EH (cell line): ENCODE measurements around the gene RASAL1.

ENCODE experiments used
- DNase-seq: peaks from one replicate; pipeline ENCODE4 v3.0.0-alpha.2; 2015; ENCODE audit warnings: low read depth

Gene RASAL1

DNA sequence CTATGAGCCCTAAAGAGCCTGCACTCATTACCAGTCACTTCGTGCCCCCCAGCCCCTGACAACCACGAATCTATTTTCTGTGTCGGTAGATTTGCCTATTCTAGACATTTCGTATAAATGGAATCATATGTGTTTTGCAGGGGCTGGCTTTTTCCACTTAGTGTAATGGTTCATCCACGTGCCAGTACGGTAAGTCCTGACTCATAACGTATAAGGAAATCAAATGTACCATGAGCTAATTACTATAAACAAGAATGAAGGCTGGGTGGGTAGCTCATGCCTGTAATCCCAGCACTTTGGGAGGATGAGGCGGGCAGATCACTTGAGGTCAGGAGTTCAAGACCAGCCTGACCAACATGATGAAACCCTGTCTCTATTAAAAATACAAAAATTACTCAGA lies 17.9 kb downstream of the RASAL1 start:
- DNase-seq, result peak; percentile 5

DNA sequence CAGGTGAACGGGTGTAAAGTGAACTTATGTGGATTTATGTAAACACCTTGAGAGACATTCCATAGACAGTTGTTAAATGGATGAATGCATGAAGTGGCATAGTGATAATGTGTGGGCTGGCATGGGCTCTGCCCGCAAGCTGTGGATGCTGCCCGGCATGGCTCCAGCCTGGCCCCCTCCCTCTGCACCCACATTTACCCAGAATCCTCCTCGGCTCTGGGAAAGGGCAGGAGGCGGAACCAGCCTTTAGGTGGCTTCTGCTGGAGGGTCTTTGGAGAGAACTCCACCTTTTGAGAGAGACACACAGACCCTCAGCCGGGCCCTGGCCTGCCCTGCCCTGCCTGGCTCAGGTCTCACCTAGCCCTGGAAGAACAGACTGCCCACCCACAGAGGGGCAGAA lies 18.7 kb downstream of the RASAL1 start:
- DNase-seq, result no peak

DNA sequence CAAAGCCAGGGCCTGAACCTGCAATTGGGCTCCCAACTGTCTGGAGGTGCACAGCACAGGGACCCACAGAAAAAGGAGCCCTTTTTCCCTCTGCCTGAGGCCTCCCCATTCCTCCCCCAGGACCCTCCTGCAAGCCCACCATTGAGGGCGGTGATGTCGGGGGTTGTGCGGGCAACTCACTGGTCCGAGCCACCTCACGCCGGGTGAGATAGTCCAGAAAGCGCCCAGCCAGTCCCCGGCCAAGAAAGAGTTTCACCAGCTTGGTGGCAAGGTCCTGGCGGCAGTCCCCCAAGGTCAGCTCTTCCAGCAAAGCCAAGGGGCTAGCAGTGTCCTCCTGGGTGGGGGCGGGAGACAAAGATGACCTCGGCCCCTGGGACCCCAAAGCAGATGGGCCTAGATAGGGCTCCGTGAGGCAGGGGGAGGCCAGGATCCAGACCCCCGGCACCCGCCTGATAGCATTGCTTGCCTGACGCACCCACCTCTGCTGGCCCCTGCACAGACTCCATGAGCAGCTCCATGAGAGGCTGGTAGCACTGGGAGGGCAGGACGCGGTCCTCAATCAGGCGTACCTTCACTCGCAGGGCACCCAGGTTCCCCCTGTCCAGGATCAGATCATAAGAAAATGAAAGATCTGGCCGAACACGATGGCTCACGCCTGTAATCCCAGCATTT lies 20.0 kb downstream of the RASAL1 start:
- DNase-seq, result no peak

DNA sequence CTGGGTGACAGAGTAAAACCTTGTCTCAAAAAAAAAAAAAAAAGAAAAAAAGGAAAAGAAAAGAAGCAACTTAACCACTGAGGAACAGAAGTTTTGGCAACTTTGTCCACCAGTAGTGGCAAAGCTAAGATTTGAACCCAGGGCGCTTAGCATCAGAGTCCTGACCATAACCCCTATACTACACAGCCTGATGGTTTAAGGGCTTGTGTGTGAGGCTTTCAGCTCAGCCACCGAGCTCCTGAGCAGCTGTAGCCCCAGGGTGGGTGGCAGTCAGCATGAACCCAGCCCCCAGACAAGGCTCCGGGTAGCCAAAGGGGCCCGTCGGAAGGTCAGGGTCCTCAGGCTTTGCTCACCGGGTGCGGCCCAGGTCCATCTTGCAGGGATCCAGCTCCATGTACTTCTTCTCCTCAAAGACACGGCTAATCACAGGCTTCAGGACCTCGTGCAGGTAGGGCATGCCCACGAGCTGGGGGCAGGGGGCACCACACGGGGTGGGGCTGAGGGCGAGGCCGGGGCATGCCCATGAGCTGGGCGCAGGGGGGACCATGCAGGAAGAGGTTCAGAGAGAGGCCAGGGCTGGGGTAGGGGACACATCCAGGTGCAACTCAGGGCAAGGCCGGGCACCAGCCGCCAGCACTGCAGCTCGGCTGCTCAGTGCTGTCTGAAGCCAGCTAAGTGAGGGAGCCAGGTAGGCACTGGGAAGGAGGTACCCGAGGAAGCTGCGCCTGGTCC lies 20.9 kb downstream of the RASAL1 start:
- DNase-seq, result no peak

- DNase-seq, result no peak
Observed at GRCh38 chr12:113113397-113113796, 22.2 kb downstream of the RASAL1 start.

- DNase-seq, result no peak
Observed at GRCh38 chr12:113112043-113112899, 23.3 kb downstream of the RASAL1 start.

GRCh38 chr12:113111247-113111646 lies 24.3 kb downstream of the RASAL1 start:
- DNase-seq, result no peak

DNA sequence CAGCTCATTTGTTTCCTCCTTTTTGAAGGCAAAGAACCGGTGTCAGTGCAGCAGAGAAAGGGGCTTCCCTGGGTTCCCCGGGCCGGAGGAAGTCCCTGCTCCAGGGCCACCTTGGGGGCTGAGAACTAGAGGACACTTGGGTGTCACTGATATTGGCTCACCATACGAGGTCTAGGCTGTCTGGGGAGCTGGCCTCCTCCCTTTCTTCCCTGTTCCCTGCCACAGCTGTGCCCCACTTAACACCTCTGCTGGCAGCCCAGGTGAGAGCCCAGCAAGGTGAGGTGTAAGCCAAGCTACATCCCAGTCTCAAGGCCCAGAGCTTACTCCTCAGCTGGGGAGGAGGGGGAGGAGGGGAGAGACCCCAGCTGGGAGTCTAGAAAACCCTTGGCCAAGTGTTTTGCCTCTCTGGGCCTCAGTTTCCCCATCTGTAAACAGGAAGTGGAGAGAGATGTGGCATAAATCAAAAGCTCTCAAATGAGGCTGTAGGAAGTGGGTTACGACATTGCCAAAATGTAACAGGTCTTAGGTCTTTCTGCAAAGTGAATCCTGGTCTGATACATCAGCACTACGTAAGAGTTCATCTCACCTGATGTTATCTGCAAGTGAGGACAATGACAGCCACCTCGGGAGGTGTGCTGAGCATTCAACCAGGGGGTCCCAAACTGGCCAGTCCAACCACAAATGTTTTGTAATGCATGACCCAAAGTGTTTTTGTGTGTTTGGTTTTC lies 25.5 kb downstream of the RASAL1 start:
- DNase-seq, result no peak

DNA sequence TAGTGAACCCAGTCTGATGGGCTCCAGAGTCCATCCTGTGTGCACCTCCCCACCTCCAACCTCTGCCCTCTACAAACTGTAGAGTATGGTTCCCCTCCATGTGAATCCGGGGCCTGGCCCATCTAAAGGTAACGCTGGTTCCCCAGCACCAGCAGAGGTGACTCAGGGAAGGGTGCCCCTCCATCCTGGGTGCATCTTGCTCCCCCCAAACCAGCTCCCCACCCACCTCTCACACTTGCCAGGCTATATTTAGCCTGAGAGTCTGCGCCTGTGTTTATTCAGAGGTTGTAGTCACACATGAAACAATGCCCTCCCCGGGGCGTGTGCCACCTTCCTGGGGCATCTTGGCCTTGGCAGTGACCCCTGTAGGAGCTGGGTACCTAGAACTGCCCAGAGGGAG lies 26.2 kb downstream of the RASAL1 start:
- no peak for DNase-seq

GRCh38 chr12:113108308-113108707 lies 27.3 kb downstream of the RASAL1 start:
- DNase-seq, result no peak

DNA sequence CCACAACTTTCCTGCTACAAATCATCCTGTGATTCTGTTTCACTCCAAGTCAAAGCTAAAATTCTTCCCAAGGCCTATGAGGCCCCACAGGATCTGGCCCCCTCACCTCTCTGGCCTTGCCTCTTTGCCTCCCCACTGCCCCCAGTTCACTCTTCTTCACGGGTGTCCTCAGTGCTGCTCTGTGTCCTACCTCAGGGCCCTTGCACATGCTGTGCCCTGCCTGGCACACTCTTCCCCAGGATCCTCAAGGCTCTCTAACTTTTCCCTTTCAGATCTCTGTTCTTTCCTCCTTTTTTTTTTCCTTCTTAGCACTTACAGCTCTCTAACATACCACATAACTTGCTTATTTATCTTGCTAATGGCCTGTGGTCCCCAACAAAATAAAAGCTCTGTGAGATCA lies 29.2 kb downstream of the RASAL1 start:
- DNase-seq, result no peak

DNA sequence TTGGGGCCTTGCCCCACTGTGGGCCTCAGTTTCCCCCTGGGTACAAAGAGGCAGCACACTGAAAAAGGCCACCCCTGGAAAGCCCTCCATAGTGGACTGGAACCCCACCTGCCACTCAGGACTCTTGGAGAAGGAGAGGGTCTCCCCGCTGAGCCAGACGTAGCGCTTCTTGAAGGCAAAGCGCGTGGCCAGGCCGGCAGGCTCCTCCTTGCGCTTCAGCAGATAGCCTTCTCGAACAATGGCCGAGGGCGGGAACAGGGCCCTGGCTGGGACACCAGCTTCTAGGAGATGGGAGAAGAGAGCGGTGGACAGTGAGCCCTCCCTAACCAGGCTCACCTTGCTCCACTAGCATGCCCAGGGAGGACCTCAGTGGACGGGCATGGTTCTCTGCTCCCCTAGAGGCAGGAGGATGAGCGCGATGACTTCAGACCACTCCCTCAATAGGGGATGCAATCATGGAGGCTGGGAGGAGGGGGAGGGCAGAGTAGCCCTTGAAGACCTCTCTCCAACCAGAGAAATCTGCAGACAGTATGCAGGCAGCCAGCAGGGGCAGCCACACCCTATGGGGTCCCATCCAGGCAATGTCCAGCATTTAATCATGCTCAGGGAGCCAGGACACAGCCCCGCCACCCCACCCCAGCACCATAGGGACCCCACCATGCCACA lies 29.8 kb downstream of the RASAL1 start:
- DNase-seq, result no peak

DNA sequence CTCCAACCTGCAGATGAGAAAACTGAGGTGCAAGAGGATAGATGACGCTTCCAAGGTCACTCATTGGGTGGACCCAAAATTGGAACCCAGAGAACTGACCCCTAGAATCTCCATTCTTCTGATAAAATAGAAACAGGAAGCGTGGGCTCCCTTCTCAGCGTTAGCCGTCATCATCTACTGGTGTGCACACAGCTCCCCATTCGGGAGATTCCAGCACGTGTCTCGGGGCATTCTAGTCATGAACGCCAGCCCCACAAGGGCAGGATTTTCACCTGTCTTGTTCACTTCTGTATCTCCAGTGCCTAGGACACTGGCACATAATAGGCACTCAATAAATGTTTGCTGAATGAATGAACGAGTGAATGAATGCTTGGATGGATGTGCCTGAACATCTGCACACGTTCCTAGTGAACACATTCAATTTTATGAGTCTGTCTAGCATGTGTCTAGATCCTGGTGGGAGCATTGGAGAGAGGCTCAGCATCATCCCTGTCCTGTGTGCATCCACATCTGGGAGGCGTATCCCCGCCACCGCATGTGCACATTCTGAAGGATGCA lies 30.5 kb downstream of the RASAL1 start:
- DNase-seq, result no peak

DNA sequence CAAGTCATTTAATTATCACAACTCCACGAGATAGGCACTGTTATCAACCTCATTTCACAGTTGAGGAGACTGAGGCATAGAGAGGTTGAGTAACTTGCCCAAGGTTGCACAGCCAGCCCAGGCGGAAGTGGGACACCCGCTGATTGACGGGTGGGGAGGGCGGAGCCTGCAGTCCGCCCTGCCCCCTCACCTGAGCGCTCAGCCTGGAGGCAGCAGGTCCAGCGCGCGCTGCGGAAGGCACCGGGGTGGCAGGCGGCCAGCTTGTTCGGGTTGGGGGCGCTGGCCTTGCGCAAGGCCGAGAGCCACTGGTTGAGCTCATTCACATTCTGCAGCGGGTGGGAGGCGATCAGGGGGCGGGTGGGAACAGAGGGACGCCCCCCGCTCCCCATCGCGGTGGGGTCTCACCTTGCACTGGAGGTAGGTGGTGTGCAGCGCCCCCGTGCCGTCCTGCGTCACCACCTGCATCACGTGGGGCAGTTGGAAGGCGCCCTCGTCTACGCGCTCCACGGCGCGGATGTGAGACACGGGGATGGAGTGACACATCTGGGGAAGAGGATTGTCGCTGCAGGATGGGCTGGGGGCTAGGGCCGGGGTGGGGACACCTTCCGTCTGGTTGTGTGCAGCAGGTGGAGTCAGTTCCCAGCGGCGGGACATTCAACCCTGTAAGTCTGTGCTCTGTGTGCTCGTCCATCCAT lies 31.7 kb downstream of the RASAL1 start:
- no peak for DNase-seq

- no peak for DNase-seq
Observed at GRCh38 chr12:113102811-113103210, 32.8 kb downstream of the RASAL1 start.

- DNase-seq, result no peak
Observed at GRCh38 chr12:113101751-113102150, 33.8 kb downstream of the RASAL1 start.

DNA sequence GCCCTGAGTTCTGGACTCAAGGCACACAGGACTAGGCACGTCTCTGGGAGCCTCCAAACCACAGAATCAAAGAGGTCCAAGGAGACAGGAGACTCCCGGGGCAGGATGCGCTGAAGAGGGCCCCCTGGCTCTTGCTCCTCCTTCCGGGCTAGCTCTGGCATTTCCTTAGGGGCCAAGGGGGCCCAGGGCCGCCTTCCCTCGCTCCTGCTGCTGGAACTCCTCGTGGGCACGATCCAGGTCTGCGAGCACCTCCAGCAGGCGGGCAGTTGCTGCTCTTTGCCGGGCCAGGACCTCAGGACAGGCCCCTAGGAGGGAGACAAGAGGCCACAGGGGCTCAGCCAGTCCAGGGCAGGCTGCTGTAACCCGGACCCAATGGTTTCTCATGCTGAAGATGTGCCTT lies 35.8 kb downstream of the RASAL1 start:
- no peak for DNase-seq

DNA sequence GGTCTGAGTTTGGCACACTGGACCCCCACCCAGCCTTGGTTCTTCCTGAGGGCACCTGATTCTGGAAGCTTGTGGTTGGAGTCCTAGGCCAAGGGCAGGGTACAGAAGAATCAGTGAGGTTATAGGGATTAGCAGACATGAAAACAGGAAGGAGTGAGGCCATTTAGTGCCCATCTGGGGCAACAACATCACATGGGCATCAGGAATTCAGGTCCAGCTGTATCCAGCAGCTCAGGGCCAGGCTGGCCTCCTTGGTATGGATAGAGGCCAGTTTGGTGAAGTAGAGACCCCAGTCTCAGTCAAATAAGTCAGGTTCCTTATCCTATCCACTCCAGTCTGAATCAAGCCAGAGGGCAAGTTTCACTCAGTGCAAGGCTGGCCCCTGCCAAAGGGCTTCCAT lies 36.2 kb downstream of the RASAL1 start:
- DNase-seq, result no peak

GRCh38 chr12:113098441-113099028 lies 37.0 kb downstream of the RASAL1 start:
- peak; percentile 78 for DNase-seq

DNA sequence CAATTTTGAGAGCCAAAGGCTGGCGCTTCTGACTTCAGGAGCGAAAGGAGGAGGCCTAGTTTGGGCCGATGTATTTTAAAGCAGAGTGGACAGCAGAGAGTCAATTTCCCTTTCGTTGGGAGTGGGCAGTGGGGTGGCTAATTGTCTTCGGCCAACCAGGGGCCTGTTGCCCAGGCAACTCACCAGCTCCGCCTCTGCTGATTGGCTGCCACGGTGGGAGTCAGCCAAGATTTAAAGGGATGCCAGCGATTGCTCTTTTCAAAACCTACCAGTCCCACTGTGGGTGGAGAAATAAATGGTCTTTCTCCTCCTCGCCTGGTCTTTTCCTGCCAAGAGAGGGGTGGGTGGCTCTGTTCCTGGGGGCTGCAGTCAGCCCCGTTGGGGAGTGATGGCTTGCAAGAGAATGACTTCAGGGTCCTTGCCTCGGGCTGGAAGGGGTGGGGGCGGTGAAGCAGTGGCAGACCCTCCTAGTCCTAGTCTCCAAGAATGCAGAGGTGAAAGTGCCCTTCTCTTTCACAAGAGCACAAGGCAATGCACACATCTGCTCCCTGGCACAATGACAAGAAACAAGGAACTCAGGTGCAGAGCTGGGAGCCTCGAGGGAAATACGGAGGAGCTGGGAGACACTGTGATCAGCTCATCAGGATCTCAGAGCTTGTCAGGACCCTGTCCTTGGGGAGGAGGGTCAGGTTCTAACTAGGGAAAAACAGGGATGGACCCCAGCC lies 37.7 kb downstream of the RASAL1 start:
- peak; percentile 8 for DNase-seq
